DMS 273 (cell line): ENCODE data around the gene CEP76.

ENCODE experiments used
- DNase-seq: peaks from one replicate; lab custom pipeline; 2025; ENCODE audit not compliant: unreplicated experiment; lab: John Stamatoyannopoulos, UW

The CEP76 gene

GRCh38 chr18:12711446-12711845 is 8.9 kb upstream of the CEP76 start:
- DNase-seq = no peak

- DNase-seq = peak; percentile 76
Observed at GRCh38 chr18:12703664-12704063, 1.1 kb upstream of the CEP76 start.

DNA sequence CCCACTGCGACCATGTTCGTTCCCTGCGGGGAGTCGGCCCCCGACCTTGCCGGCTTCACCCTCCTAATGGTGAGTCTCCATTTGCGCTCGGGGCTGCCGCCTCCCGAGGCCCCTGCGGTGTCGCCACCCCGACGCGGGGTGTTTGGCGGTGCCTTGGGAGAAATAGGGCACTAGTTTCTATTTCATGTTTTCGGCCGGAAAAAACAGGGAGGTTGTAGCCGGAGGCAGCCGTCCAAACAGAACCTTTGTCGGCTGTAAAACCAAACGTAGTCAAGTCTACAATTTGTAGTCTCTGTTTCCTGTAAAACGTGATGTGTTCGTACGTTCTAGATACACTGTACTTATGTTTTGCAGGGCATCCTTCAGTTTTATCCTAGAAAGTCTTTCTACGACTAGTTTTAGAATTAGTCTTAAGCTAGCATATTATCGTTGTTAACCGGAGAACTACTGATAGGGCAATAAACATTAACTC is 609 bp upstream of the CEP76 start:
- no peak for DNase-seq

DNA sequence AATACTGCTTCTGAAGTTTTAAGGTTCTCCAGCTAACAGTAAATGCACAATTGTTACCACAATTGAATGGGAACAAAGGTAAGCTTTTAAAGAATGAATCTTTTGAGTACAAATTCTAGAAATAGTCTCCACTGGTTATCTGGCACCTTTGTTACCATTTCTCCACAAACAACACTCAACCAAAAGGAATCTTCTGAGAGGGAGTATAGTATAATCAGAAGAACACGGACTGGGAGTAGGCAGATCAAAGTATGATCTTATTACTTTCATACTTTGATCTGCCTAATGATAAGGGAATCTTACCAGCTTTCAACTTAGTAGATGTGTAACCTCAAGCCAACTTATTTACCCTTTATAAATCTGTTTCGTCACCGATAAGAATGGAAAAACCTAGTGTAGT is 1.4 kb downstream of the CEP76 start:
- no peak for DNase-seq

- no peak for DNase-seq
Observed at GRCh38 chr18:12699747-12700146, 2.8 kb downstream of the CEP76 start.

GRCh38 chr18:12694032-12694431 is 8.5 kb downstream of the CEP76 start:
- no peak for DNase-seq

GRCh38 chr18:12692206-12692605 is 10.3 kb downstream of the CEP76 start:
- DNase-seq = no peak

DNA sequence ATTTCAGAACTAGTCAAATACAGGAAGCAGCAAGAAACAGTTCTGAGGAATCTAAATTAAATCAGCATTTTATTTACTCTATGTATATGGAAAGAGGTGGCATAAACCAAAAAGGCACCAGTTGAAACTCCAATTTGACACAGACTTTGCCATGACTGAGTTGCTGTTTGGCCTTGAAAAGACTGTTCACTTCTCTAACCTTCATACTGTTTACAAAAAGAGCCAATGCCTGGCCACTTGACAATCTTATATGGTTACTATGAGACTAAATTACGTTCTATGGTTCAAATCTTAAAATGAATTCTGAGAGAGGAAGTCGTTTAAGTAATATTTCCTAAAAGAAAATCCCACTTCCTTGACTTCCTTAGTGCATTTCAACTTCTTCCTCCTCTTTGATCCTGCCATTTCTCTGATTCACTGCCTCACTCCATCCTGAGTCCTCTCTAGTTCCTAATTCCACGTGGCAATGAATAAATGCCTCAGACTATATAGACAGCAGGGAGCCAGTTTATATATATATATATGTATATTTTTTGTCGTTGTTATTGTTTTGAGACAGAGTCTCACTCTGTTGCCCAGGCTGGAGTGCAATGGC is 13.2 kb downstream of the CEP76 start:
- no peak for DNase-seq

DNA sequence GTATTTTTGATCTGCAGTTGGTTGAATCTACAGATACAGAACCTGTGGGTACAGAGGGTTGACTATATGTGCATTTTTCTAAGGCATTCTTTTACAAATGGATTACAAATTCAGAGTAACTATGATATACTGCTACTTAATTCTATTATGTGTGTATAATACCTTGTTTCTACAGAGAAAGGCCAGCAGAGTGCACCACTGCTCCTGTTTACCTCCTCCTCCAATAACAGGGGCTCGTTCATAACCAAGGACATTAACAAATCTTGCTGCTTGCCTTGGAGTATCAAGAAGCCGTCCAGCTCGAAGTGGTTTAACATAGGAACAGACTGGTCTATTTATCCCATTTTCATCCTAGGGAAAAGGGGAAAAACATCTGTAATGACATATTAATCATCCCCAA is 16.4 kb downstream of the CEP76 start:
- DNase-seq = peak; percentile 53

GRCh38 chr18:12679183-12679786 is 23.2 kb downstream of the CEP76 start:
- DNase-seq = peak; percentile 25

GRCh38 chr18:12668041-12668440 is 34.5 kb downstream of the CEP76 start:
- no peak for DNase-seq

- peak; percentile 72 for DNase-seq
Observed at GRCh38 chr18:12659904-12660605, 42.5 kb downstream of the CEP76 start.

GRCh38 chr18:12658426-12659138 is 43.9 kb downstream of the CEP76 start:
- peak; percentile 73 for DNase-seq

DNA sequence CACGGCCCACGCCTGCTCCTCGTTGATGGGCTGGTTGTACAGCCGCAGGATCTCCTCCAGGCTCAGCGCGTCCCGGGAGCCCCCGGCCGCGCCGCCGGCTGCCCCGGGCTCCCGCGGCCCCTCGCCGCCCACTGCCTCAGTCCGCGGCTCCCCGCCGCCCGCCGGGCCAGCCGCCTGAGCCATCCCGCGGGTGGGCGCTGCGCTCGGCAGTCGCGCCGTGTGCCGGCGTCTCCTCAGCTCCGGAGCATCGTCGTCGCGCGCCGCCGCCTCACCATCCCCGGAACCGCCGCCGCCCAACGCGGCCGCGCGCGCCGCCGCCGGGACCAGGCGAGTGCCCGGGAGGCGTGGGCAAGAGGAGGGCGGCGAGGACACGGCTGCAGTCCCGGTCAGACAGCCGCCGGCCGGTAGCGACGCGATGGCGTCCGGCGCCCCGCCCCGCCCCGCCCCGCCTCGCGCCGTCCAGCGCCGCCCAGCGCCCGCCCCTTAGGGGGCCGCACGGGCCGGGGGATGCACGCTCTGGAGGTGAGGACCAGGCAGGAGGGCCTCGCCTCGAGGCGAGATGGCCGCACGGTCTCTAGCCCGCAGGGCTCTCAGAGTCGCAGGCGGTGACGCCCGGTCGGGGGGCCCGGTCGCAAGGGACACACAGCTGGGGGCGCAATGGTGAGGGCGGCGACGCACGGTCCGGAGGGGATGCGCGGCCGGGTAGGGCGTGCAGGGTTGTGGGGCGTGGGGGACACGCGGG is 44.7 kb downstream of the CEP76 start, which contains the start of gene SPIRE1:
TSS of gene SPIRE1 (minus strand) at position 424 of the 742 bp plus-strand sequence. CDS start at position 183, 241 bp downstream.
- DNase-seq = peak; percentile 82

- DNase-seq = peak; percentile 81
Observed at GRCh38 chr18:12656938-12657683, 45.4 kb downstream of the CEP76 start.

DNA sequence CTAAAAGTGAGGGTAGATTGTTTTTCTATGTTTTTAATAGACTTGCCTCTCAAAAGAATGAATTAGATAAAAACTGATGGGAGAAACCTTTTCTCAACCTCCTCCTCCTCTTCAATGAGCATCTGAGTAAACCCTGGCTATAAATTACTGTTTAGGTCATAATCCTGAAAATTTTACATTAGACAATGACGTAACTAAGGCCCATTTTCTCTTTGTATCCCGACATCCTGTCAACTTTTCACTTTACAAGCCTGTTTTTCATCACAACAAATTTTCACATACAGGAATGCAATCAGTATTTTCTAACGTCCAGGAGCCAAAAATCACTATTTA is 46.0 kb downstream of the CEP76 start:
- DNase-seq = peak; percentile 48

GRCh38 chr18:12654971-12655370 is 47.6 kb downstream of the CEP76 start:
- DNase-seq = no peak

DNA sequence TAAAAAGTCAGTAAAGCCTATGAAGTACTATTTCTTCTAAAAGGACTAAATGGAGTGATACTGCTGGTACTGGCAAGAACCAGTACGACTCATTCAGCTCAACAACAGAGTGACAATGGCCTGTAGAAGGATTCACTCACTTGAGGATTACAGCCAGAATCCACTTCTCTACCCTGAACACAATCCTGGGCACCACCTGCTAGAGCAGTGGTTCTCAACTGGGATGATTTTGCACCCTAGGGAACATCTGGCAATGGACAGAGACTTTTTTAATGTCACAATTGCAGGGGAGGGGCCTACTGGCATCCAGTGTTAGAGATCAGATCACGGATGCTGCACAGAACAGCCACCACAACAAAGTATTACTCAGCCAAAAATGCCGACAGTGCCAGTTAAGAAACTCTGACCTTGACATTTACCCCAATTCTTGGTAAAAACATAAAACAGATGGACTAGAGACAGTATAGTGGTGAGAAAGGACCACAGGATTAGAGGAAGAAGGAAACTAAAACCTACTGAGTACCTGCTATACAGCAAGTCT is 49.6 kb downstream of the CEP76 start:
- peak; percentile 26 for DNase-seq

- DNase-seq = no peak
Observed at GRCh38 chr18:12651651-12652050, 50.9 kb downstream of the CEP76 start.

DNA sequence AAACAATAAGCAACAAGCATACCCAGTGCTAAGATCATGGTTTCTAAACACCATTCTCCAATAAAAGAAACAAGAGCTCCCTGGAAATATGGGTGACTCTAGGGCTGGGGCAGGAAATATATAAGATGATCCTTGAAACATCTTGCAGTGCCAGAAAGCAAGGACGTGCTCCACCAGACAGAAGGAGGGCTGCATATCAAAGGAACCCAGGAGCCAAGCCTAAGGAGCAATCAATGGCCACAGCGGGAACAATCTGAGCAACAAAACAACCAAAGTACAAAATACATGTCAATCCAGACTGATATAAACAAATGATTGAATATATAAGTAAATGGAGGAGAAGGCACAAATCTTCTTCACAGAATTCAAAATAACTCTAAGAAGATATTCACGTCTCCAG is 54.8 kb downstream of the CEP76 start:
- DNase-seq = no peak
